Measurements from ENCODE around the gene MAP3K4.

Gene MAP3K4

GRCh38 chr6:161035981-161036263, 44.4 kb downstream of the MAP3K4 start:
- ChIA-PET POLR2A (no interaction called here), CTCF (no interaction called here)
- TF ChIP-seq FOXM1 (IDR thresholded peaks at IDR 0.05; ENCODE audit: borderline replicate concordance) (no peak), FOXK2 (IDR thresholded peaks at IDR 0.05) (no peak), SUZ12 (IDR thresholded peaks at IDR 0.05) (no peak), FOXA1 (IDR thresholded peaks at IDR 0.05) (no peak), SP1 (IDR thresholded peaks at IDR 0.05) (no peak), BHLHE40 (IDR thresholded peaks at IDR 0.05; ENCODE audit: borderline replicate concordance) (no peak), ELF4 (IDR thresholded peaks at IDR 0.05) (no peak), L3MBTL2 (conservative IDR thresholded peaks at IDR 0.05) (no peak), HDGF (IDR thresholded peaks at IDR 0.05; ENCODE audit: borderline replicate concordance) (no peak), ZNF384 (IDR thresholded peaks at IDR 0.05) (no peak), NFRKB (IDR thresholded peaks at IDR 0.05) (no peak), CTBP1 (IDR thresholded peaks at IDR 0.05; ENCODE audit: borderline replicate concordance) (no peak), TARDBP (IDR thresholded peaks at IDR 0.05) (no peak), ARNT (IDR thresholded peaks at IDR 0.05) (no peak), LEF1 (IDR thresholded peaks at IDR 0.05; ENCODE audit: borderline replicate concordance) (no peak)
- TF ChIP-seq, protein P1, sequence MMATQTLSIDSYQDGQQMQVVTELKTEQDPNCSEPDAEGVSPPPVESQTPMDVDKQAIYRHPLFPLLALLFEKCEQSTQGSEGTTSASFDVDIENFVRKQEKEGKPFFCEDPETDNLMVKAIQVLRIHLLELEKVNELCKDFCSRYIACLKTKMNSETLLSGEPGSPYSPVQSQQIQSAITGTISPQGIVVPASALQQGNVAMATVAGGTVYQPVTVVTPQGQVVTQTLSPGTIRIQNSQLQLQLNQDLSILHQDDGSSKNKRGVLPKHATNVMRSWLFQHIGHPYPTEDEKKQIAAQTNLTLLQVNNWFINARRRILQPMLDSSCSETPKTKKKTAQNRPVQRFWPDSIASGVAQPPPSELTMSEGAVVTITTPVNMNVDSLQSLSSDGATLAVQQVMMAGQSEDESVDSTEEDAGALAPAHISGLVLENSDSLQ (IDR thresholded peaks at IDR 0.05): no peak
- no peak for DNase-seq (ENCODE audit: extremely low spot score)

DNA sequence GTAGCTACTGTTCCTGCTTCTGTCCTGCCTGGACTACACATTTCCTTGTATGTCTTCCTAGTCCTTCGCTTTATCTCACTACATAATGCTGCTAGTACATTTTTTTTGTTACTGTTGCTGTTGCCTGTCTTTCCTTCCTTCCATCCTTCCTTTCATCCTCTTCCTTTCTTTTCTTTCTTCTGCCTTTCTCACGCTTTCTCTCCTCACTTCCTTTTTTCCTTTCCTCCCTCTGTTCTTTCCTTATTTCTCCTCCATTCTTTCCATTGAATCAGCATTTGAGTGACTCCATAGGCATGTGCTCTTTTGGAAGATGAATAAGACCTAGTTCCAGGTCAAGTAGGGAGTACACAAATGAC, 46.3 kb downstream of the MAP3K4 start:
- CTCF ChIA-PET: no interaction called here
- TF ChIP-seq SUZ12 (IDR thresholded peaks at IDR 0.05): no peak
- TF ChIP-seq TARDBP (IDR thresholded peaks at IDR 0.05): no peak
- no peak for TF ChIP-seq FOXA1 (IDR thresholded peaks at IDR 0.05)
- no peak for TF ChIP-seq L3MBTL2 (conservative IDR thresholded peaks at IDR 0.05)
- no peak for TF ChIP-seq BHLHE40 (IDR thresholded peaks at IDR 0.05; ENCODE audit: borderline replicate concordance)
- TF ChIP-seq HDGF (IDR thresholded peaks at IDR 0.05; ENCODE audit: borderline replicate concordance): no peak
- TF ChIP-seq ARNT (IDR thresholded peaks at IDR 0.05): no peak
- no peak for TF ChIP-seq FOXK2 (IDR thresholded peaks at IDR 0.05)
- no peak for TF ChIP-seq NFRKB (IDR thresholded peaks at IDR 0.05)
- no peak for TF ChIP-seq LEF1 (IDR thresholded peaks at IDR 0.05; ENCODE audit: borderline replicate concordance)
- TF ChIP-seq ZNF384 (IDR thresholded peaks at IDR 0.05): no peak
- TF ChIP-seq SP1 (IDR thresholded peaks at IDR 0.05): no peak
- TF ChIP-seq, protein P1 (IDR thresholded peaks at IDR 0.05): no peak
- TF ChIP-seq CTBP1 (IDR thresholded peaks at IDR 0.05; ENCODE audit: borderline replicate concordance): no peak
- TF ChIP-seq ELF4 (IDR thresholded peaks at IDR 0.05): no peak
- TF ChIP-seq FOXM1 (IDR thresholded peaks at IDR 0.05; ENCODE audit: borderline replicate concordance): no peak
- POLR2A ChIA-PET: no interaction called here
- no peak for DNase-seq (ENCODE audit: extremely low spot score)

DNA sequence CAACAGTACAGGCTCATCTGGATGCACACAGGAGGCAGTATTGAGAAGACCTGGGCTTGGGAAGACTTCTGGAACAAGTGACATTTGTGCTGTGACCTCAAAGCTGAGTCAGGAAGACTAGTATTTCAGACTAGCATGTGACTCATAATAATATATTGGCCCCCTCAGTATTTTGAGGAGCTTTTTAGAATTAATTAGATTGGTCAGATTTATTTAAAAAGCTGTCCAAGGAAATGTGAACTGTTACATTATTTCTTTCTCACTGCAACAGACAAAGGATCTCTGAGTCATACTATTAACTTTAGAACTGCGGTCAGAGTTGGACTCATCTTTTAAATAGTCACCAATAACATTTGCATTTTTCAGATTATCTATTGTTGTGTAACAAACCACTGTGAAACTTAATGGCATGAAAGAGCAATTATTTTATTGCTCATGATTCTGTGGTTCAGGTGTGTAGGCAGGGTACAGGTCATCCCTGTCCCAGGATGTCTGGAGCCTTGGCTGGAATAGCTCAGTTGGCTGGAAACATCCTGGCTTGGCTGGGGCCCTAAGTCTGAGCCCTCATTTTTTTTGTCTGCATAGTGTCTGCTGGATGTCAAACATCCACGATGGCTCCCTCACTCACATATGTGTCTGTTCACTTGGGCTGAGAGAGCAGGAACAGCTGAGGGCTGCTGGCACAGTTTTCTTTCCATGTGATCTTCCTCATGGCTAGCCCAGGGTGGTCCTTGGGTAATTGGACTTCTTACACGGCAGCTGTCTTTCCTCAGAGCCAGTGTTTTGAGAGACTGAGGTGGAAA, 46.9 kb downstream of the MAP3K4 start:
- POLR2A ChIA-PET: no interaction called here

DNA sequence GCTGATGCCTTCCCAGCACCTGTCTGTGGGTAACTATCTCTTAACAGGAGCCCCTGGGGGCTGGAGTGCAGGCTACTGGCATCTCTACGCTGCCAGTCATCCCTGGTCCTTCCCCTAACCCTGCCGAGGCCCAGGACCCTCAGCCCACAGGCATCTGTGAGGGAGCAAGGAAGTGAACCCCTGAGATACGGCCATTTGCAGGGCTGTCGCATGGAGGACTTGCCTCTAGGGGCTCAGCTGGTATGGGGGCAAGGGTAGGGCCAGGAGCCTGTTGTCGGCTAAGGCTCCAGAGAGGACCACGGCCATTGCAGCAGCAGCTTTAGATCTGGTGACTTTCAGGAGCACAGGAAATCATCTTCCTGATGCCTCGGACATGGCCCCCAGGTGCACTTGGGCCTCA, 49.7 kb downstream of the MAP3K4 start:
- no peak for TF ChIP-seq SUZ12 (IDR thresholded peaks at IDR 0.05)
- TF ChIP-seq LEF1 (IDR thresholded peaks at IDR 0.05; ENCODE audit: borderline replicate concordance): no peak
- TF ChIP-seq FOXA1 (IDR thresholded peaks at IDR 0.05): no peak
- no peak for TF ChIP-seq BHLHE40 (IDR thresholded peaks at IDR 0.05; ENCODE audit: borderline replicate concordance)
- no peak for TF ChIP-seq HDGF (IDR thresholded peaks at IDR 0.05; ENCODE audit: borderline replicate concordance)
- TF ChIP-seq ARNT (IDR thresholded peaks at IDR 0.05): no peak
- no peak for TF ChIP-seq ELF4 (IDR thresholded peaks at IDR 0.05)
- no peak for TF ChIP-seq ZNF384 (IDR thresholded peaks at IDR 0.05)
- TF ChIP-seq SP1 (IDR thresholded peaks at IDR 0.05): no peak
- TF ChIP-seq FOXM1 (IDR thresholded peaks at IDR 0.05; ENCODE audit: borderline replicate concordance): no peak
- TF ChIP-seq CTBP1 (IDR thresholded peaks at IDR 0.05; ENCODE audit: borderline replicate concordance): no peak
- TF ChIP-seq TARDBP (IDR thresholded peaks at IDR 0.05): no peak
- TF ChIP-seq, protein P1 (IDR thresholded peaks at IDR 0.05): no peak
- no peak for TF ChIP-seq NFRKB (IDR thresholded peaks at IDR 0.05)
- TF ChIP-seq L3MBTL2 (conservative IDR thresholded peaks at IDR 0.05): no peak
- TF ChIP-seq FOXK2 (IDR thresholded peaks at IDR 0.05): no peak
- DNase-seq (ENCODE audit: extremely low spot score): no peak
- POLR2A ChIA-PET: no interaction called here
- CTCF ChIA-PET: no interaction called here

More for the DNA sequence above, 46.9 kb downstream of the MAP3K4 start:
- DNase-seq (ENCODE audit: extremely low spot score): no peak
- CTCF ChIA-PET: interaction anchor here (0.5 to 0.7 kb wide), 2 partner anchors 293 to 552 kb away, joined by 3 to 6 read pairs; no protein-coding TSS in a partner anchor
- no peak for TF ChIP-seq LEF1 (IDR thresholded peaks at IDR 0.05; ENCODE audit: borderline replicate concordance)

DNA sequence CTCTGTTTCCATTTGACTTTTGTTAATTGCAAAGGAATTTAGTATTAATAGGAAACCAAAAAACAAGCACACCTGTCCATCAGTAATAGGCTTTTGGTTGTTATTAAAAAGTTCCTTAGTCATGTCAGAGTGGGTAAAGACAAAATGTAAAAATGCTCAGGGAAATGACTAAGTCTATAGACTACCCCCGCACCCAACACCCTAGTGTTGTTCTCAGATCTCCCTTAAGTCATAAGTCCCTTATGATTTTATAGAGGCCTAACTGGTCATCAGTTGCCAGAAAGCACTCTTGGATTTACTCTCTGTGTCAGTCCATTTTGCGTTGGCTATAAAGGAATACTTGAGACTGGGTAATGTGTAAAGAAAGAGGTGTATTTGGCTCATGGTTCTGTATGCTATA, 52.8 kb downstream of the MAP3K4 start:
- DNase-seq (ENCODE audit: extremely low spot score): no peak
- TF ChIP-seq SP1 (IDR thresholded peaks at IDR 0.05): no peak
- TF ChIP-seq ELF4 (IDR thresholded peaks at IDR 0.05): no peak
- TF ChIP-seq L3MBTL2 (conservative IDR thresholded peaks at IDR 0.05): no peak
- TF ChIP-seq TARDBP (IDR thresholded peaks at IDR 0.05): no peak
- TF ChIP-seq ARNT (IDR thresholded peaks at IDR 0.05): no peak
- TF ChIP-seq CTBP1 (IDR thresholded peaks at IDR 0.05; ENCODE audit: borderline replicate concordance): no peak
- no peak for TF ChIP-seq ZNF384 (IDR thresholded peaks at IDR 0.05)
- TF ChIP-seq SUZ12 (IDR thresholded peaks at IDR 0.05): no peak
- TF ChIP-seq, protein P1 (IDR thresholded peaks at IDR 0.05): no peak
- no peak for TF ChIP-seq FOXA1 (IDR thresholded peaks at IDR 0.05)
- TF ChIP-seq HDGF (IDR thresholded peaks at IDR 0.05; ENCODE audit: borderline replicate concordance): no peak
- TF ChIP-seq FOXM1 (IDR thresholded peaks at IDR 0.05; ENCODE audit: borderline replicate concordance): no peak
- no peak for TF ChIP-seq NFRKB (IDR thresholded peaks at IDR 0.05)
- no peak for TF ChIP-seq LEF1 (IDR thresholded peaks at IDR 0.05; ENCODE audit: borderline replicate concordance)
- TF ChIP-seq BHLHE40 (IDR thresholded peaks at IDR 0.05; ENCODE audit: borderline replicate concordance): no peak
- CTCF ChIA-PET: interaction anchor here (0.6 kb wide), 1 partner anchor 14 kb away, joined by 4 read pairs; no protein-coding TSS in a partner anchor
- POLR2A ChIA-PET: no interaction called here
